GM19438 (cell line): ENCODE results near the gene TPX2.

ENCODE experiments used
- ATAC-seq: cut with Tn5 transposase; IDR thresholded peaks from one replicate; pipeline ENCODE4 v1.9.1; 2021; ENCODE audit warnings: low read depth; ENCODE audit not compliant: unreplicated experiment

TPX2 gene

GRCh38 chr20:31706607-31707257 lies 32.4 kb upstream of the TPX2 start:
- no peak for ATAC-seq

DNA sequence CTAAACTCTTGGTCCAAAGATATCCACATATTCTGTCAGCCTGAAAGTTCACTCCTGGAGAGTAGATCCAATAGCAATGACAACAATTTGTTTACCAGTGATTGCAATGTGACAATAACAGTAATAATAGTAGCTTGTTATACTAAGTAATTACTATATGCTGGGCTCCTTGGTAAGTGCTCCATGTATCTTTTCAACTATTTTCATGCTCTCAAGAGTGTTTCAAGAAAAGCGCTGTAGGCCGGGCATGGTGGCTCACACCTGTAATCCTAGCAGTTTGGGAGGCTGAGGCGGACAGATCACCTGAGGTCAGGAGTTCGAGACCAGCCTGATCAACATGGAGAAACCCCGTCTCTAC lies 31.9 kb upstream of the TPX2 start:
- no peak for ATAC-seq

GRCh38 chr20:31707994-31708735 lies 30.9 kb upstream of the TPX2 start:
- ATAC-seq, result no peak

- no peak for ATAC-seq
These were observed 30.2 kb upstream of the TPX2 start for GRCh38 chr20:31708736-31709534.

- no peak for ATAC-seq
These were observed 29.2 kb upstream of the TPX2 start for GRCh38 chr20:31709939-31710338.

DNA sequence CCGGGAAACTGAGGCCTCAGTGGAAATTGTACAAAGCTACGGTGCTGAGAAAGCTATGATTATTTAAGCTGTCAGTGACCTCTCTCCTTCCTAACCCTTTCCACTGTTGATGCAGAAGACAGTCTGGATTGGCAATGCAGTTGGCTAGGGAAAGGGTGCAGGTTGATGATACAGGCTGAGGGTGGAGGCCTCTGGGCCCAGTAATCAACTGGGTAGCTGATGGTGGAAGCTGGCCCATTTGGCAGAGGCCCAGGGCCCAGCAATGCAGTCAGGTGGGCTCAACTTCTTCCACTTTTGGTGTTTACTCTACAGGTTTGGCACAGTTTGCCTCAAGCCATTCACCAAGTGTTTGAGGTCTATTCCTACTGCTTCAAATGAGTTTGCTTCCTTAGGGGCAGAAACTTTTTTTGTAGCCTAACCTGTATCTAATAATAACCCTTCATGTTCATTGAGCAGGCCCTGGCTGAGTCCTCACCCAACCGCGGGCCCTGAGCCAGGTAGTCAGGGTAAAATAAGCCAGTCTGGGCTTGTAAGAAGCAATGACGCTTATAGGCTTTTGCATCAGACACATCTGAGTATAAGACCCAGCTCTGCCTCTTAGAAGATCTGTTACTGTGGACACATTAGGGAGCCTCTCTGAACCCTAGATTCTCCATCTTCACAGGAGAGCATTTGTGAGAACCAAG lies 28.5 kb upstream of the TPX2 start:
- no peak for ATAC-seq

GRCh38 chr20:31711179-31712111 lies 27.6 kb upstream of the TPX2 start:
- ATAC-seq, result no peak

DNA sequence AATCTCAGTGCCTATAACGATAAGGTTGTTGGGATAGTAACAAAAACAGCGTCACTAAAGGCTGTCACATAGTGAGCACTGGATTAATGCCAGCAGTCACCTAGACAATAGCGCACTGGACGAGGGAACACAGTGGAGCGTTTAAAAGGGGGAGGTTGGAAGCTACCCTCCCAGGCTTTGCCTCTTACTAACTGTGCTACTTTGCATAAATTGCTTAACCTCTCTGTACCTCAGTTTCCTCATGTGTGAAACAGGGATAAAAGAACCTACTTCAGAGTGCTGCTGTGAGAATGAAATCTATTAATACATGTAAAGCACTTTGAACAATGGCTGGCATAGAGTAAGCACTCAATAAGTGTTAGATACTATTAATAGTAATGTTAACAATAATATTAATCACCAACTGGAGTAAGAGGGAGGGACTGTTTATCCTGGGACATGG lies 27.0 kb upstream of the TPX2 start:
- ATAC-seq, result no peak

GRCh38 chr20:31712564-31713311 lies 26.4 kb upstream of the TPX2 start:
- ATAC-seq, result no peak

DNA sequence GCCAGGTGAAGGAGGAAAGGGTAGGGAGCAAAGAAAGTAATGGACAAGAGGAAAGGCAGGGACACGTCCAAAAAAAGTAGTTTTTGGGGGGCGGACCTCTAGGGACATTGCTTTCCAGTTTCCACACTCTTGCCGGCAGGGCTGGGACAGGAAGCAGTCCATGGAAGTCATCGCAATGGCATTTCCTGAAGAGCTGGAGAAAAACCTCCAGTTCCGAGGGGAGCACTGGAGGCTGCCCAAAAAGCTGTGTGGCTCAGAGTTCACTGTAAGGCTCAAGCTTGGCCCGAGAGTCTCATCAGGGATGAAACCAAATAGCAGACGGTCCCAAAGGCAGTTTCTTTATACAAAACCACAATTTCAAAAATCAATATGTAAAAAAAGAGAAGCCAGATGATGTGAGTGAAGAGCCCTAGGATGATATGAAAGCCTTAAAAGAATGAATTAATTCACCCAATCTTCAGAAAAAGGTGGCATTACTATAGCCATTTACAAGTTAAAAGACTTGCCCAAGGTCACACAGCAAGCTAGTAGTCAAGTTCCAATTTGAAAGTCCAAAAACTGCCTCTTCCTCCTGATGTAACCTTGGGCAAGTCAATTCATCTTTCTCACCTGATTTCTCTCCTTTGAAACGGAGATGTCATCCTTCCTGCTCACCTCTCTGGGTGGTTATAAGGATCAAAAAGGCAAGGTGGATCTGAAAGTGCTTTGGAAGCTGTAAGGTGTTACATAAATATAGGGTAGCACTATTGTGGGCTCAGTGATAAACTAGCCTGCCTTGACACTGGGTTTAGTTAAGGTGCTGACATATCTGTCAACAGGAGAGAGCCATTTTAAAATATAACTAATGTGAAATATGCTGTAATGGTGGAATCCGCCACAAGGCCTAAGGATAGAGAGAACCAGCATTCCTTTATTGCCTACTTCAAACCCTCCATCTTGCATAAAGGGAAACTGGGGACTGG lies 25.5 kb upstream of the TPX2 start:
- ATAC-seq, result no peak

DNA sequence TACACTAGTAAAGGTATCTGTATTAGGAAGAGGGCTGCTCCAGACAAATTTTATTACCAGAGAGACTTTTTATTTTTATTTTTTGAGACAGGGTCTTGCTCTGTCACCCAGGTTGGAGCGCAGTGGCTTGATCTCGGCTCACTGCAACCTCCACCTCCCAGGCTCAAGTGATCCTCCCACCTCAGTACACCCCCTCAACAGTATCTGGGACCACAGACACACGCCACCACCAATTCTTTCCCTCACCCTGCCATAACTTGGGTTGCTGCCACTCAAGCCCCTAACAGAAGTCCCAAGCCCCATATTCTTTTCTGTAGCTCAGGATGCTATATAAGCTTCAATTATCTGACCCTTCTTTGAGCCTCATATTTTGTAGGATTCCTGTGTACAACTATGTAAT lies 23.3 kb upstream of the TPX2 start:
- ATAC-seq, result no peak

DNA sequence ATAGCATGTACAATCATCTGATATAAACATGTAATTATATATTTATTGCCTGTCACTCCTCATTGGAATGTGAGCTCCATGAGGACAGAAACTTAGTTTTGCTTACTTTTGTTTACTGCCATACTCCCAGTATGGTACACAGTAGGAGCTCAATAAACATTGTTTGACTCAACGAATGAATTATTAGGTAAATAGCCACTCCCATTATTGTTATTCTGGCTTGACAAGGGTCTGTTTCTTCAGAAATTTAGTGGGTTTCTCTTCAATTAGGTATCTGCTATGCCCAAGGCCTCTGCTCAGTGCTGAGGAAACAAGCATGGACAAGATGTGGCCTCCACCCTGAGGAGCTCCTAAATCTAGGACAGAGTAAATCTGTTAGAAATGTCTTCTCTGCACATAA lies 22.7 kb upstream of the TPX2 start:
- no peak for ATAC-seq

DNA sequence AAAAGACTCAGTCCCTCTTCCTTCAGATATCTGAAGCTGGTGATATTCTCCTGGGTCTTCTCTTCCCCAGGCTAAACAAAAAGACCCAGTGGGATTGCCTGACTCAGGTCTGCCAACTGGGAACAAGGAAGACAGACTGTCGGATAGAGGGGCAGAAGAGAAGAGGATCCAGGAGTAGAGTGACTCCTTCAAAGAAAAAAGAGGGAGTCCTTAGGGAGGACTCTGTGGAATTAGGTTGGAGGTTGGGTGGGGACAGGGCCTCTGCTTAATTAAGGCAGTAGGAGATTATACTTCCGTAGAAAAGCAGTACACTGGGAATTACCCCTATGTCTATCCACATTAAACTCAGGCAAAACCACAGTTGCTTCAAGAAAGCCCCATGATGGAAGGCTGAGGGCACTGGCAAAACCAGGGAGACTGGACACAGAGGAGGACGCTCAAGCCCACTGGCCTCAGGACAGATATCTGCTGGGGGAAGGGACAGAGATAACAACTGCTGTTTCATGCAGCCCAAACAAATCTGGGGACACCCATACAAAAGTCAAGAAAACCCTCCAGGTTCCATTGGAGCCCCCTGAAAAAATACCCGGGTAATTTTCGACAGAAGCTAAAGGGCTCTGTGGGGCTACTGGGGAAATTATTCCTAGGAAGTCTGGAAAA lies 22.1 kb upstream of the TPX2 start:
- ATAC-seq, result no peak

DNA sequence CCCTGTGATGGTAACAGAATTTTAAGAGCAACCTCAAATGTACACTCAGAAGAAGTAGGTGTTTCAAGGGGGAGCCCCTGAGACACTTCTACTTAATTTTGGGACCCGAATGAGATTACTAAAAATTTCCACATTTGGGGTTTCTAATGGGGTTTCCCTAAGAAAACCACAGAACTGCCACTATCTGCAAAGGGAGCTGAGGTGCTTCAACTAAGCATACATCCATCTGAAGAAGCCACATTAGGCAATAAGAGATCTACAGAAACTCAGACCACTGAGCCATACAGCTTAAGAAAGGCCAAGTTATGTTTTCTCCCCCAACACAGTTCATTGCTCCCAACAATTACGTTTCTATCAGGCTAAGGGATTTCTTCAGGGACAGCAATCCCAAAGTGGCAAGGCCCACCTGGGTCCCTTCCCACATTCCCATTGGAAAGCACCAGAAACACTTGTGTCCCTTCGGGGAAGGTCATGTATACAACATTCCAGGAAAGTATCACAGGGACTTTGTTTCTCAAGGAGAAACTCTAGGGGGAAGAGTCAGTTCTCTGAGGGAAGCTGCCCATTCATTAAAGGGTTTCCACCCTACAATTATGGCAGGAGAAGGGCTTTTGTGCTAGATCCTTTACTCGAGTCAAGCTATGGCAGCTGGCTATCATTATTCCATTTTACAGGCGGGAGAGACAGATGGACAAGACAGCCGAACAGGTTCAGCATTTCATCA lies 21.4 kb upstream of the TPX2 start:
- ATAC-seq, result no peak

- ATAC-seq, result no peak
These were observed 20.0 kb upstream of the TPX2 start for GRCh38 chr20:31718952-31719643.
